DND-41 (cell line): ENCODE measurements around the gene FPR2.
A peak's percentile ranks its signal among the peaks of the same experiment; 100 is the strongest.

Experiments
- ATAC-seq: fragments of 200-7000 bp; cut with Tn5 transposase; 3 replicates; pipeline ENCODE4 v1.9.1; 2021; ENCODE audit warnings: low read depth; ENCODE audit not compliant: insufficient read depth
- DNase-seq: peaks from one replicate; pipeline ENCODE4 v3.0.0-alpha.2; 2020
- H2AFZ ChIP-seq: 2 replicates; pipeline ENCODE4 v1.6.0; 2012; ENCODE audit warnings: low read depth, low read length
- H3K27ac ChIP-seq: 2 replicates; pipeline ENCODE4 v1.5.1; 2012; ENCODE audit warnings: low read length, inconsistent platforms
- H3K27me3 ChIP-seq: fragments of 200-600 bp; sonication (generic); 2 replicates; pipeline ENCODE4 v1.6.0; 2012; ENCODE audit warnings: low read length, mild to moderate bottlenecking, inconsistent platforms; ENCODE audit not compliant: insufficient read depth, poor library complexity
- H3K36me3 ChIP-seq: 2 replicates; pipeline ENCODE4 v1.5.1; 2012; ENCODE audit warnings: low read length, inconsistent platforms; ENCODE audit not compliant: insufficient read depth
- H3K4me1 ChIP-seq: 2 replicates; pipeline ENCODE4 v1.5.1; 2012; ENCODE audit warnings: mild to moderate bottlenecking, low read length; ENCODE audit not compliant: insufficient read depth
- H3K4me2 ChIP-seq: 2 replicates; pipeline ENCODE4 v1.6.0; 2012; ENCODE audit warnings: mild to moderate bottlenecking, moderate library complexity, low read length, inconsistent platforms; ENCODE audit not compliant: insufficient read depth
- H3K4me3 ChIP-seq, 2 experiments: fragments of 200-600 bp in 1 of 2; shearing (Covaris generic) in 1 of 2; 2 replicates each; pipeline ENCODE4 v1.5.1; 2012 to 2016; ENCODE audit warnings: inconsistent platforms in 2 of 2, low read length in 2 of 2, mild to moderate bottlenecking in 2 of 2, low read depth in 1 of 2, moderate library complexity in 1 of 2
- H3K79me2 ChIP-seq: 2 replicates; pipeline ENCODE4 v1.6.0; 2012; ENCODE audit warnings: low read length, inconsistent platforms; ENCODE audit not compliant: insufficient read depth
- H3K9ac ChIP-seq: 2 replicates; pipeline ENCODE4 v1.6.0; 2012; ENCODE audit warnings: low read depth, mild to moderate bottlenecking, inconsistent platforms, low read length, moderate library complexity
- H3K9me3 ChIP-seq: 2 replicates; pipeline ENCODE4 v1.5.1; 2012; ENCODE audit warnings: low read length, moderate library complexity, mild to moderate bottlenecking, inconsistent platforms; ENCODE audit not compliant: insufficient read depth, severe bottlenecking
- H4K20me1 ChIP-seq: 2 replicates; pipeline ENCODE4 v1.6.0; 2012; ENCODE audit warnings: low read length; ENCODE audit not compliant: insufficient read depth
- CTCF ChIP-seq: IDR thresholded peaks from 2 replicates; pipeline ENCODE4 v1.5.1; 2012; ENCODE audit warnings: borderline replicate concordance, low read length, moderate library complexity, mild to moderate bottlenecking; ENCODE audit not compliant: poor library complexity, severe bottlenecking; ENCODE audit errors: extremely low read depth
- EZH2 ChIP-seq: IDR thresholded peaks from 3 replicates; pipeline ENCODE4 v1.6.1; 2012; ENCODE audit warnings: borderline replicate concordance, low read depth, mild to moderate bottlenecking, moderate library complexity, low read length, inconsistent platforms; ENCODE audit not compliant: severe bottlenecking

The FPR2 gene

GRCh38 chr19:51780270-51780669 is 19.3 kb downstream of the FPR2 start:
- H3K4me1 ChIP-seq, result peaks cover 5% of the 10 kb centered on the region
- no peak overlapping the region for H3K4me3 ChIP-seq
- DNase-seq, result no peak
- H3K9ac ChIP-seq, result no peak overlapping the region
- ATAC-seq, result no peak
- no peaks in the 10 kb centered on the region for H4K20me1 ChIP-seq
- H3K9me3 ChIP-seq, result no peaks in the 10 kb centered on the region
- H3K27ac ChIP-seq, result no peak overlapping the region
- H3K4me2 ChIP-seq, result no peak overlapping the region
- no peaks in the 10 kb centered on the region for H3K36me3 ChIP-seq
- peaks cover 12% of the 10 kb centered on the region for H3K27me3 ChIP-seq
- TF ChIP-seq CTCF (no peak), EZH2 (no peak)
- no peaks in the 10 kb centered on the region for H3K79me2 ChIP-seq
- H2AFZ ChIP-seq, result no peak overlapping the region

- Histone ChIP-seq H3K9me3 (no peaks in the 10 kb centered on the region), H3K27me3 (peaks cover 9% of the 10 kb centered on the region), H3K4me1 (peaks cover 5% of the 10 kb centered on the region), H2AFZ (no peak overlapping the region), H3K4me3 (no peak overlapping the region), H3K36me3 (no peaks in the 10 kb centered on the region), H3K79me2 (no peaks in the 10 kb centered on the region), H3K9ac (no peak overlapping the region), H4K20me1 (no peaks in the 10 kb centered on the region), H3K4me2 (no peak overlapping the region), H3K27ac (no peak overlapping the region)
- TF ChIP-seq EZH2 (no peak), CTCF (no peak)
- ATAC-seq (no peak), DNase-seq (no peak)
Observed at GRCh38 chr19:51781999-51782398, 21.0 kb downstream of the FPR2 start.

- no peak for ATAC-seq
- no peak for DNase-seq
Observed at GRCh38 chr19:51783372-51783771, 22.4 kb downstream of the FPR2 start.

More at GRCh38 chr19:51783372-51783771, 22.4 kb downstream of the FPR2 start:
- Histone ChIP-seq H3K4me3 (no peak overlapping the region), H3K79me2 (no peaks in the 10 kb centered on the region), H3K27me3 (peaks cover 9% of the 10 kb centered on the region), H3K9me3 (peaks cover 4% of the 10 kb centered on the region), H3K9ac (no peak overlapping the region), H3K4me1 (no peaks in the 10 kb centered on the region), H3K27ac (no peak overlapping the region), H3K4me2 (no peak overlapping the region), H3K36me3 (no peaks in the 10 kb centered on the region), H4K20me1 (no peaks in the 10 kb centered on the region), H2AFZ (no peak overlapping the region)
- TF ChIP-seq EZH2 (no peak), CTCF (peak; percentile 50)
